ENCODE measurements around the gene PUS1. TPM values are rescaled to one million over a fixed set of nuclear protein-coding genes. Genes with fewer than 3 reads are reported as not detected.
A peak's percentile ranks its signal among the peaks of the same experiment; 100 is the strongest.

The PUS1 gene
- total RNA-seq, 1 experiment from 2014 or later = 77.3 TPM

GRCh38 chr12:131894313-131894860 lies 34.7 kb upstream of the PUS1 start, which contains the start of gene ULK1 (continued):
- TF ChIP-seq REST (IDR thresholded peaks at IDR 0.05; ENCODE audit: low read depth) = no peak

GRCh38 chr12:131894981-131895639 lies 34.0 kb upstream of the PUS1 start:
- Histone ChIP-seq H3K4me3 (replicated peaks in 1 of 2; ENCODE audit: low read depth in 1 of 2, low read length in 2 of 2) (peak overlapping the region; percentile 55 to 61), H3K27ac (ENCODE audit: low read depth, low read length) (peak overlapping the region; percentile 76; the same call in 1 of the 2 replicates), H3K9ac (ENCODE audit: low read length) (peak overlapping the region; percentile 71), H3K27me3 (ENCODE audit: insufficient read depth, low read length) (no peaks in the 10 kb centered on the region), H3K9me2 (ENCODE audit: insufficient read depth) (no peaks in the 10 kb centered on the region), H3K9me3 (ENCODE audit: control insufficient read depth in 1 of 2, insufficient read depth in 1 of 2, low read depth in 1 of 2, low read length in 2 of 2) (no peaks in the 10 kb centered on the region), H3K4me2 (ENCODE audit: low read length) (peak overlapping the region; percentile 96), H3K79me2 (ENCODE audit: insufficient read depth, low read length) (no peaks in the 10 kb centered on the region), H2AFZ (ENCODE audit: low read depth, low read length, poor library complexity, severe bottlenecking) (no peak overlapping the region), H4K20me1 (ENCODE audit: insufficient read depth) (no peaks in the 10 kb centered on the region), H3K36me3 (ENCODE audit: control insufficient read depth in 1 of 2, insufficient read depth in 2 of 2, low read length in 2 of 2) (peaks cover 0 to 2% of the 10 kb centered on the region in 2 experiments; a peak in 1 of 4 replicates), H3K4me1 (ENCODE audit: control insufficient read depth in 1 of 2, insufficient read depth in 2 of 2, low read length in 2 of 2) (peaks cover 18 to 25% of the 10 kb centered on the region in 2 experiments)
- RAD21 ChIA-PET (ENCODE audit: low non-redundant PET in 1 of 2, low total read pairs in 2 of 2, uncharacterized antibody in 2 of 2, unreplicated experiment in 2 of 2) = no interaction called here
- DNase-seq (ENCODE audit: low read depth, low spot score) (no peak), ATAC-seq (no peak)
- intact Hi-C loops (cut with micrococcal nuclease) = loop anchor here (2.0 kb wide), 1 partner anchor 34 kb away; no protein-coding TSS in a partner anchor
- BruUV-seq (replicated peaks) = no TSS peak
- POLR2A ChIA-PET = no interaction called here
- CTCF ChIA-PET = no interaction called here
- no peak for TF ChIP-seq POLR2AphosphoS5 (IDR thresholded peaks at IDR 0.05; ENCODE audit: low read depth, low read length)
- no peak for TF ChIP-seq JUND (IDR thresholded peaks at IDR 0.05)
- TF ChIP-seq CEBPB (IDR thresholded peaks at IDR 0.05; ENCODE audit: low read depth) = no peak
- TF ChIP-seq POLR2A (IDR thresholded peaks at IDR 0.05; ENCODE audit: borderline replicate concordance, extremely low read depth, insufficient read depth, insufficient read length) = no peak
- TF ChIP-seq REST (IDR thresholded peaks at IDR 0.05; ENCODE audit: low read depth) = no peak
- no peak for TF ChIP-seq SIN3A (IDR thresholded peaks at IDR 0.05; ENCODE audit: low read depth)
- TF ChIP-seq RAD21 (IDR thresholded peaks at IDR 0.05; ENCODE audit: low read depth) = no peak
- no peak for TF ChIP-seq EGR1 (IDR thresholded peaks at IDR 0.05; ENCODE audit: low read depth)
- TF ChIP-seq TCF7L2 (IDR thresholded peaks at IDR 0.05; ENCODE audit: borderline replicate concordance, extremely low read depth, insufficient read depth, insufficient read length) = no peak
- TF ChIP-seq ATF3 (IDR thresholded peaks at IDR 0.05) = no peak
- TF ChIP-seq SP1 (IDR thresholded peaks at IDR 0.05; ENCODE audit: low read depth) = no peak
- no peak for TF ChIP-seq EZH2phosphoT487 (IDR thresholded peaks at IDR 0.05; ENCODE audit: borderline replicate concordance)
- no peak for TF ChIP-seq CBX3 (IDR thresholded peaks at IDR 0.05; ENCODE audit: low read depth)
- no peak for TF ChIP-seq FOSL1 (IDR thresholded peaks at IDR 0.05; ENCODE audit: low read depth)
- TF ChIP-seq ZBTB33 (IDR thresholded peaks at IDR 0.05; ENCODE audit: extremely low read depth, insufficient replicate concordance, low read length) = no peak

All from HCT116 (cell line).